B cell (primary cell): ENCODE data around the gene PIK3CB. TPM values are rescaled to one million over a fixed set of nuclear protein-coding genes. Genes with fewer than 3 reads are reported as not detected.
A peak's percentile ranks its signal among the peaks of the same experiment; 100 is the strongest.

ENCODE experiments used
- ATAC-seq: fragments of 200-7000 bp; cut with Tn5 transposase; one replicate; pipeline ENCODE4 v1.10.0; 2021; ENCODE audit warnings: low read depth, mild to moderate bottlenecking, moderate number of reproducible peaks, moderate library complexity
- CTCF ChIA-PET: fragments of 350-600 bp; sonication (Branson Sonifier 250); formaldehyde crosslinking; loops from one replicate; lab custom pipeline; 2021; ENCODE audit warnings: antibody characterized with exemption, inconsistent platforms; lab: Charles Lee
- POLR2A ChIA-PET: fragments of 350-600 bp; sonication (Branson Sonifier 250); formaldehyde crosslinking; loops from one replicate; lab custom pipeline; 2021; ENCODE audit warnings: antibody characterized with exemption; lab: Charles Lee
- DNase-seq: peaks from one replicate; pipeline ENCODE4 v3.0.0; 2013
- H2AFZ ChIP-seq: 2 replicates; pipeline ENCODE4 v1.6.1; 2012; ENCODE audit warnings: mild to moderate bottlenecking, low read depth, low read length; ENCODE audit not compliant: insufficient read depth, poor library complexity, severe bottlenecking
- H3K27ac ChIP-seq, 2 donors: 1 replicate in 1 of 2; 2 replicates in 1 of 2; pipeline ENCODE4 v1.5.1; 2012 to 2013; ENCODE audit warnings: low read length in 2 of 2, mild to moderate bottlenecking in 2 of 2, moderate library complexity in 1 of 2
- H3K27me3 ChIP-seq, 4 experiments: fragments of 200-600 bp in 1 of 4; sonication (generic) in 1 of 4; replicated peaks in 1 of 4; 1 replicate in 2 of 4; 2 replicates in 2 of 4; pipeline versions ENCODE4 v1.6.1 to v1.7.0; 2013 to 2016; ENCODE audit warnings: low read length in 3 of 4, mild to moderate bottlenecking in 2 of 4, mixed read lengths in 1 of 4, moderate library complexity in 1 of 4; ENCODE audit not compliant: insufficient read depth in 4 of 4, control insufficient read depth in 3 of 4; ENCODE audit errors: control extremely low read depth in 1 of 4
- H3K36me3 ChIP-seq, 2 experiments: replicated peaks in 1 of 2; 1 replicate in 1 of 2; 2 replicates in 1 of 2; pipeline versions ENCODE4 v1.6.1 to v1.7.1; 2013; ENCODE audit warnings: low read length in 1 of 2; ENCODE audit not compliant: insufficient read depth in 2 of 2, control insufficient read depth in 1 of 2; ENCODE audit errors: control extremely low read depth in 1 of 2, extremely low read depth in 1 of 2
- H3K4me1 ChIP-seq, 2 donors: fragments of 200-600 bp in 1 of 2; sonication (generic) in 1 of 2; 1 replicate in 1 of 2; 2 replicates in 1 of 2; pipeline versions ENCODE4 v1.5.1 to v1.6.1; 2013 to 2017; ENCODE audit warnings: low read length in 2 of 2; ENCODE audit not compliant: control insufficient read depth in 2 of 2, insufficient read depth in 2 of 2
- H3K4me2 ChIP-seq: replicated peaks from 2 replicates; pipeline ENCODE3; 2012; ENCODE audit warnings: mild to moderate bottlenecking, low read depth, low read length; ENCODE audit not compliant: poor library complexity, severe bottlenecking
- H3K4me3 ChIP-seq, 5 experiments: fragments of 200-600 bp in 1 of 5; sonication (generic) in 1 of 5; 1 replicate in 3 of 5; 2 replicates in 2 of 5; pipeline versions ENCODE4 v1.5.1 to v1.7.0; 2011 to 2016; ENCODE audit warnings: low read length in 4 of 5, mild to moderate bottlenecking in 4 of 5, low read depth in 2 of 5, control low read depth in 1 of 5, moderate library complexity in 1 of 5; ENCODE audit not compliant: insufficient read depth in 1 of 5; ENCODE audit errors: control extremely low read depth in 1 of 5, extremely low read depth in 1 of 5
- H3K79me2 ChIP-seq: fragments of 200-600 bp; sonication (generic); one replicate; pipeline ENCODE4 v1.6.0; 2016; ENCODE audit warnings: low read length; ENCODE audit not compliant: control insufficient read depth, insufficient read depth
- H3K9ac ChIP-seq: fragments of 200-600 bp; sonication (generic); 2 replicates; pipeline ENCODE4 v1.6.1; 2017; ENCODE audit warnings: mild to moderate bottlenecking, low read length, moderate library complexity
- H3K9me3 ChIP-seq, 3 donors: one replicate each; pipeline versions ENCODE4 v1.6.1 to v1.7.1; 2013; ENCODE audit warnings: low read length in 2 of 3; ENCODE audit not compliant: control insufficient read depth in 2 of 3, insufficient read depth in 1 of 3; ENCODE audit errors: control extremely low read depth in 1 of 3
- H4K20me1 ChIP-seq: 2 replicates; pipeline ENCODE4 v1.6.0; 2012; ENCODE audit warnings: mild to moderate bottlenecking, low read length; ENCODE audit not compliant: insufficient read depth, control insufficient read depth, poor library complexity, severe bottlenecking
- H3K27ac Mint-ChIP-seq: one replicate; pipeline ENCODE4 v1.8.0; 2021; ENCODE audit warnings: mixed read lengths
- H3K27me3 Mint-ChIP-seq: one replicate; pipeline ENCODE4 v1.8.0; 2021; ENCODE audit warnings: mixed read lengths
- H3K4me1 Mint-ChIP-seq: one replicate; pipeline ENCODE4 v1.8.0; 2021; ENCODE audit warnings: mixed read lengths
- H3K4me3 Mint-ChIP-seq: one replicate; pipeline ENCODE4 v1.8.0; 2021; ENCODE audit warnings: mixed read lengths
- H3K9me3 Mint-ChIP-seq: one replicate; pipeline ENCODE4 v1.8.0; 2022; ENCODE audit warnings: mixed read lengths; ENCODE audit not compliant: insufficient read depth
- CTCF ChIP-seq: fragments of 200-600 bp; IDR thresholded peaks from one replicate; pipeline ENCODE4 v1.8.0; 2022; ENCODE audit warnings: antibody characterized with exemption, mild to moderate bottlenecking
- EZH2 ChIP-seq: IDR thresholded peaks from 2 replicates; pipeline ENCODE4 v1.6.1; 2012; ENCODE audit warnings: borderline replicate concordance, low read depth, mild to moderate bottlenecking, moderate library complexity, low read length; ENCODE audit not compliant: insufficient read depth, poor library complexity, severe bottlenecking
- WGBS: methylation state at CpG from one replicate; pipeline ENCODE4 v1.1.5; 2013; ENCODE audit warnings: missing lambda C conversion rate; ENCODE audit not compliant: insufficient coverage; 5-methylcytosine and 5-hydroxymethylcytosine counted together
- intact Hi-C: fragments of 100-400 bp; cut with micrococcal nuclease; formaldehyde crosslinking; loops from one replicate; pipeline ENCODE4 v1.10.0; 2022
- polyA plus RNA-seq: library from polyadenylated mRNA; depleted of rRNA; stranded (reverse); fragments of >200 nt; gene quantifications from 2 replicates; pipeline ENCODE4 v1.2.3, GENCODE V29; 2012
- total RNA-seq, 2 donors: library from RNA; stranded (reverse); fragments of 120-200 nt in 1 of 2; gene quantifications; 1 replicate in 1 of 2; 2 replicates in 1 of 2; pipeline versions ENCODE4 v1.2.3 to v1.2.4, GENCODE V29; 2013 to 2022

Gene PIK3CB
- total and polyA plus RNA-seq, 2 donors (not counting 1 experiment from before 2014, with no cell fraction given), result 3.6 to 29.4 TPM

DNA sequence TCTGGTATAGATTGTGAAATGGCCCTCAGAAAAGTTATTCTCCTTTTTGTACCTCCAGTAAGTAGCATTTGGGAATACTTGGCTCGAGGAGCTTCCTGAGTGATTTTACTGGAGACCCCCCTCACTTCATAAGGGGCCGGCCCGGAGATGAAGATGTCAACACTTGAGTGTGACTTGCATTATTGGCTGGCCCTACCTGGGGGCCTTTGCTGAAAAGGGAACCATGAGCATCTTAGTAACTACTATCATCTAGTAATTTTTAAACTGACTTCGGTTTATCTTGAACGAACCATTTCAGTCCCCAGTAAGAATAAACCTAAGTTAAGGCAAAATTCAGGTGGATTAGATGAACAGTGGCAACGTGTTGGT, 224.8 kb downstream of the PIK3CB start:
- Histone ChIP-seq H3K4me2 (peak overlapping the region; percentile 93), H3K27ac (peak overlapping the region in 1 of 2 donors; percentile 84), H3K27me3 (no peaks in the 10 kb centered on the region), H3K79me2 (peaks cover 20% of the 10 kb centered on the region), H3K4me3 (peak overlapping the region in 2 of 5 experiments; percentile 62 to 71), H3K36me3 (no peaks in the 10 kb centered on the region), H2AFZ (peak overlapping the region; percentile 91), H3K4me1 (peaks cover 12 to 14% of the 10 kb centered on the region in 2 donors), H4K20me1 (no peaks in the 10 kb centered on the region), H3K9me3 (peaks cover 0 to 4% (median 0%) of the 10 kb centered on the region in 3 donors), H3K9ac (peak overlapping the region; percentile 88)
- 14% methylated on average over 1 of the region's 6 CpGs for WGBS
- no peaks in the 10 kb centered on the region for H3K9me3 Mint-ChIP-seq
- no peak for TF ChIP-seq CTCF
- no peak for TF ChIP-seq EZH2
- POLR2A ChIA-PET, result interaction anchor here (0.6 to 2.0 kb wide), 4 partner anchors 16 to 303 kb away, joined by 3 to 19 read pairs (median 3); partner anchors contain the start of gene CEP70
- peak overlapping the region; percentile 87 for H3K4me3 Mint-ChIP-seq
- intact Hi-C loops, result loop anchor here (1.0 to 10.0 kb wide), 4 partner anchors 16 to 735 kb away; partner anchors contain the start of genes CEP70, MRPS22 and PIK3CB
- CTCF ChIA-PET, result interaction anchor here (1.1 to 5.0 kb wide), 3 partner anchors 15 to 326 kb away, joined by 3 to 31 read pairs (median 11); partner anchors contain the start of gene CEP70
- no peak for ATAC-seq
- H3K4me1 Mint-ChIP-seq, result peaks cover 15% of the 10 kb centered on the region
- no peaks in the 10 kb centered on the region for H3K27me3 Mint-ChIP-seq
- H3K27ac Mint-ChIP-seq, result peak overlapping the region; percentile 93
- no peak for DNase-seq
